Cardiac muscle cell (in vitro differentiated cells and primary cell): Measurements from ENCODE around the gene ZBTB43. TPM values are rescaled to one million over a fixed set of nuclear protein-coding genes. Genes with fewer than 3 reads are reported as not detected.
"Not testable (repeated sequence)": the region's sequence is repeated elsewhere in the genome, so short reads cannot be mapped to it uniquely, and the experiment has no call there.

ENCODE experiments used
- DNase-seq, 2 donors: peaks; one replicate each; pipeline versions ENCODE4 v3.0.0 to v3.0.0-alpha.2; 2010 to 2017; ENCODE audit warnings: low read depth in 1 of 2, low spot score in 1 of 2
- H3K27ac ChIP-seq: fragments of 200-600 bp; sonication (generic); 2 replicates; pipeline ENCODE4 v1.5.1; 2016
- H3K27me3 ChIP-seq: fragments of 200-600 bp; sonication (generic); 2 replicates; pipeline ENCODE4 v1.6.0; 2016; ENCODE audit warnings: control low read depth
- H3K36me3 ChIP-seq: fragments of 200-600 bp; sonication (generic); 2 replicates; pipeline ENCODE4 v1.5.1; 2016; ENCODE audit warnings: control low read depth
- H3K4me1 ChIP-seq: fragments of 200-600 bp; sonication (generic); 2 replicates; pipeline ENCODE4 v1.8.1; 2017; ENCODE audit warnings: low read depth, mild to moderate bottlenecking, mixed run types
- H3K4me3 ChIP-seq: fragments of 200-600 bp; sonication (generic); 2 replicates; pipeline ENCODE4 v1.5.1; 2016; ENCODE audit warnings: mild to moderate bottlenecking
- H3K9me3 ChIP-seq: fragments of 200-600 bp; sonication (generic); 2 replicates; pipeline ENCODE4 v1.5.1; 2017; ENCODE audit warnings: low read depth, mild to moderate bottlenecking, control low read depth
- CTCF ChIP-seq: IDR thresholded peaks from 2 replicates; pipeline ENCODE4 v1.5.1; 2012; ENCODE audit warnings: low read depth, mild to moderate bottlenecking, low read length
- polyA plus RNA-seq: library from polyadenylated mRNA; unstranded; fragments of >200 nt; fragmentation: Nextera tagmentation; extraction: Ambion mirVana; gene quantifications from 2 replicates; pipeline ENCODE4 v1.2.1, GENCODE V29; 2016
- total RNA-seq: library from RNA; depleted of rRNA; stranded (reverse); fragments of >200 nt; gene quantifications from 2 replicates; pipeline ENCODE4 v1.2.3, GENCODE V29; 2016

ZBTB43 gene
- total and polyA plus RNA-seq, 2 experiments from 2014 or later: 17.6 to 18.6 TPM

- no peak for DNase-seq
- Histone ChIP-seq H3K4me1 (peaks cover 32% of the 10 kb centered on the region), H3K4me3 (peak overlapping the region; percentile 81), H3K9me3 (no peaks in the 10 kb centered on the region), H3K36me3 (peaks cover 3% of the 10 kb centered on the region), H3K27me3 (peaks cover 12% of the 10 kb centered on the region), H3K27ac (peak overlapping the region; percentile 100)
- no peak for TF ChIP-seq CTCF
These were observed 593 bp upstream of the ZBTB43 start for GRCh38 chr9:126804198-126804695.

- Histone ChIP-seq H3K4me1 (peaks cover 33% of the 10 kb centered on the region), H3K36me3 (peaks cover 3% of the 10 kb centered on the region), H3K27me3 (peaks cover 12% of the 10 kb centered on the region), H3K27ac (peak overlapping the region; percentile 100), H3K4me3 (peak overlapping the region; percentile 81), H3K9me3 (no peaks in the 10 kb centered on the region)
- DNase-seq: peak; percentile 73 to 85
- TF ChIP-seq CTCF: no peak
These were observed 868 bp downstream of the ZBTB43 start for GRCh38 chr9:126805554-126806262.

GRCh38 chr9:126806336-126806735, 1.5 kb downstream of the ZBTB43 start:
- peak in 1 of 2 donors; percentile 65 for DNase-seq
- Histone ChIP-seq H3K36me3 (peaks cover 3% of the 10 kb centered on the region), H3K27me3 (peaks cover 12% of the 10 kb centered on the region), H3K4me3 (peak overlapping the region; percentile 81), H3K9me3 (no peaks in the 10 kb centered on the region), H3K27ac (peak overlapping the region; percentile 100), H3K4me1 (peaks cover 33% of the 10 kb centered on the region)
- TF ChIP-seq CTCF: no peak

GRCh38 chr9:126809068-126809467, 4.2 kb downstream of the ZBTB43 start:
- Histone ChIP-seq H3K4me3 (no peak overlapping the region), H3K36me3 (peaks cover 3% of the 10 kb centered on the region)

GRCh38 chr9:126810221-126810620, 5.4 kb downstream of the ZBTB43 start:
- not testable (repeated sequence) for H3K27me3 ChIP-seq, DNase-seq, H3K36me3 ChIP-seq, H3K27ac ChIP-seq, H3K9me3 ChIP-seq, H3K4me3 ChIP-seq
- H3K4me1 ChIP-seq: peaks cover 45% of the 10 kb centered on the region

More at GRCh38 chr9:126809068-126809467, 4.2 kb downstream of the ZBTB43 start:
- no peaks in the 10 kb centered on the region for H3K9me3 ChIP-seq
- no peaks in the 10 kb centered on the region for H3K27me3 ChIP-seq
- TF ChIP-seq CTCF: no peak
- peaks cover 45% of the 10 kb centered on the region for H3K4me1 ChIP-seq
- H3K27ac ChIP-seq: peak overlapping the region; percentile 100
- peak in 1 of 2 donors; percentile 36 for DNase-seq

GRCh38 chr9:126813072-126813471, 8.2 kb downstream of the ZBTB43 start:
- TF ChIP-seq CTCF: no peak
- DNase-seq: no peak
- Histone ChIP-seq H3K27ac (peak overlapping the region; percentile 67), H3K4me3 (no peak overlapping the region), H3K27me3 (no peaks in the 10 kb centered on the region), H3K36me3 (peaks cover 7% of the 10 kb centered on the region), H3K4me1 (peaks cover 25% of the 10 kb centered on the region), H3K9me3 (no peaks in the 10 kb centered on the region)
